Heart left ventricle (tissue), 16 donors: Measurements from ENCODE around the gene MYH6. TPM values are rescaled to one million over a fixed set of nuclear protein-coding genes. Genes with fewer than 3 reads are reported as not detected.
"Not testable (repeated sequence)": the region's sequence is repeated elsewhere in the genome, so short reads cannot be mapped to it uniquely, and the experiment has no call there.

Experiments used
- ATAC-seq, 4 donors: fragments of 200-7000 bp; cut with Tn5 transposase; one replicate each; pipeline ENCODE4 v1.9.1; 2020 to 2022; ENCODE audit warnings: moderate library complexity in 4 of 4, mild to moderate bottlenecking in 3 of 4, moderate number of reproducible peaks in 1 of 4
- DNase-seq, 5 donors: peaks; one replicate each; pipeline ENCODE4 v3.0.0-alpha.2; 2020
- H3K27ac ChIP-seq, 12 donors: fragments of 200-600 bp; sonication (generic) in 4 of 12; one replicate each; pipeline versions ENCODE4 v1.5.0 to v1.8.0; 2016 to 2022; ENCODE audit warnings: mild to moderate bottlenecking in 2 of 12
- H3K27me3 ChIP-seq, 9 donors: fragments of 200-600 bp; sonication (generic) in 2 of 9; one replicate each; pipeline versions ENCODE4 v1.5.1 to v1.8.0; 2016 to 2022; ENCODE audit warnings: mild to moderate bottlenecking in 3 of 9
- H3K36me3 ChIP-seq, 9 donors: fragments of 200-600 bp; sonication (generic) in 2 of 9; one replicate each; pipeline versions ENCODE4 v1.5.0 to v1.8.0; 2018 to 2022; ENCODE audit warnings: mild to moderate bottlenecking in 2 of 9
- H3K4me1 ChIP-seq, 12 donors: fragments of 200-600 bp; sonication (generic) in 4 of 12; one replicate each; pipeline versions ENCODE4 v1.5.0 to v1.8.0; 2016 to 2022; ENCODE audit warnings: mild to moderate bottlenecking in 3 of 12
- H3K4me3 ChIP-seq, 12 donors: fragments of 200-600 bp; sonication (generic) in 4 of 12; one replicate each; pipeline versions ENCODE4 v1.5.0 to v1.8.0; 2017 to 2022; ENCODE audit warnings: mild to moderate bottlenecking in 9 of 12, moderate library complexity in 4 of 12
- H3K9me3 ChIP-seq, 12 donors: fragments of 200-600 bp; sonication (generic) in 4 of 12; one replicate each; pipeline versions ENCODE4 v1.5.0 to v1.8.0; 2016 to 2022; ENCODE audit warnings: mild to moderate bottlenecking in 1 of 12
- CTCF ChIP-seq, 12 donors: fragments of 200-600 bp; sonication (generic) in 4 of 12; IDR thresholded peaks; one replicate each; pipeline versions ENCODE4 v1.5.0 to v1.8.0; 2018 to 2022; ENCODE audit warnings: antibody characterized with exemption in 12 of 12, mild to moderate bottlenecking in 5 of 12
- POLR2A ChIP-seq, 2 donors: fragments of 450-650 bp; IDR thresholded peaks; one replicate each; pipeline ENCODE4 v1.6.1; 2017; ENCODE audit warnings: antibody characterized with exemption in 2 of 2, mild to moderate bottlenecking in 2 of 2, moderate library complexity in 2 of 2
- WGBS, 4 donors: extraction: QIAGEN DNeasy Blood & Tissue Kit in 2 of 4; methylation state at CpG; one replicate each; pipeline versions ENCODE4 v1.1.5 to v1.1.7; 2013 to 2018; 5-methylcytosine and 5-hydroxymethylcytosine counted together
- intact Hi-C, 10 donors: fragments of 100-400 bp; cut with DNase I; formaldehyde crosslinking; loops; one replicate each; pipeline versions ENCODE4 v1.11.1 to v1.14.2; 2022
- polyA plus RNA-seq, 2 donors: library from polyadenylated mRNA; stranded (reverse); fragments of 200-250 nt; gene quantifications; one replicate each; pipeline ENCODE4 v1.2.3, GENCODE V29; 2013
- total RNA-seq, 9 donors: library from RNA; depleted of rRNA in 2 of 9; stranded (reverse); fragments of >200 nt in 2 of 9; fragmentation: NEBNext Ultra II Directional in 3 of 9; extraction: Animal tissue kit (Norgen Biotek cat#: 25700) in 3 of 9; gene quantifications; one replicate each; pipeline versions ENCODE4 v1.1.0 to v1.2.4, GENCODE V29; 2016 to 2023
- donor health status: ischemic (EF 13 %, LVEDD 7.1; RV severe dilation, severe dysfunction).
- donor health status: healthy with polysubstance abuse.
- donor health status: DM: no; HTN: yes; CAD: no.
- donor health status: DM: no; HTN: no; CAD: no.
- donor health status: ischemic (EF 25% LVEDD 6.9; RV normal size, moderate dysfunction).
- donor health status: ischemic (EF 25% LVEDD 5.7; RV mildly dilated, moderate dysfunction).
- donor health status: healthy.
- donor health status: DM: yes; HTN: yes; CAD: no.
- donor health status: ischemic (EF 35%, LVEDD 5.7; RV mildly dilated, moderate dysfunction).
- donor health status: nonischemic (EF 11% LVEDD 7.7; RV severe dilation, severe dysfunction).
- donor health status: DM: yes; HTN: yes; CAD: no.
- donor health status: PGD.
- donor health status: ischemic (EF 29% LVEDD 5.4; RV normal size, mild dysfunction).
- donor health status: nonischemic (EF 23%, LVEDD 6.1; RV moderate dilation, normal function).

MYH6 gene
- total and polyA plus RNA-seq, 11 donors: 76.8 to 5,104 (median 1,271) TPM

GRCh38 chr14:23396126-23396525 is 11.9 kb downstream of the MYH6 start:
- peaks cover 0 to 96% (median 65%) of the 10 kb centered on the region in 9 donors for H3K36me3 ChIP-seq
- ATAC-seq (peak in 1 of 4 donors; percentile 0), DNase-seq (peak in 2 of 5 donors; percentile 16 to 40)
- H3K9me3 ChIP-seq: no peaks in the 10 kb centered on the region
- TF ChIP-seq POLR2A (IDR thresholded peaks at IDR 0.05) (no peak), CTCF (IDR thresholded peaks at IDR 0.05) (no peak)
- H3K4me3 ChIP-seq: no peak overlapping the region
- intact Hi-C loops: no loop called here
- no peak overlapping the region for H3K27ac ChIP-seq
- H3K4me1 ChIP-seq: peaks cover 0 to 4% (median 0%) of the 10 kb centered on the region in 12 donors
- 82 to 86% (median 84%) methylated on average over 10 of the region's 10 CpGs for WGBS, 4 donors
- H3K27me3 ChIP-seq: peaks cover 0 to 5% (median 0%) of the 10 kb centered on the region in 9 donors

- Histone ChIP-seq H3K36me3 (peaks cover 0 to 95% (median 66%) of the 10 kb centered on the region in 9 donors), H3K9me3 (no peaks in the 10 kb centered on the region), H3K27me3 (peaks cover 0 to 5% (median 0%) of the 10 kb centered on the region in 9 donors), H3K27ac (peak overlapping the region in 2 of 12 donors; percentile 9 to 37), H3K4me3 (no peak overlapping the region), H3K4me1 (no peaks in the 10 kb centered on the region)
- TF ChIP-seq CTCF (IDR thresholded peaks at IDR 0.05) (no peak), POLR2A (IDR thresholded peaks at IDR 0.05) (no peak)
- DNase-seq: peak in 2 of 5 donors; percentile 13 to 46
- 69 to 76% (median 73%) methylated on average over 7 of the region's 7 CpGs for WGBS, 4 donors
- no peak for ATAC-seq
- intact Hi-C loops: no loop called here
Observed at GRCh38 chr14:23392613-23393012, 15.5 kb downstream of the MYH6 start.

- not testable (repeated sequence) for H3K9me3 ChIP-seq, H3K4me3 ChIP-seq, H3K27ac ChIP-seq, H3K4me1 ChIP-seq, H3K27me3 ChIP-seq
- ATAC-seq: peak in 2 of 4 donors; percentile 0
- WGBS, 4 donors: 64 to 90% (median 74%) methylated on average over 4 of the region's 19 CpGs
- H3K36me3 ChIP-seq: peaks cover 0 to 95% (median 61%) of the 10 kb centered on the region in 9 donors
- intact Hi-C loops: loop anchor here in 2 of 10 donors (10.0 kb wide), 2 partner anchors 55 to 125 kb away; no protein-coding TSS in a partner anchor
- peak in 2 of 5 donors; percentile 11 to 16 for DNase-seq
Observed at GRCh38 chr14:23389871-23390270, 18.2 kb downstream of the MYH6 start.

- intact Hi-C loops: loop anchor here in 2 of 10 donors (10.0 kb wide), 2 partner anchors 55 to 125 kb away; no protein-coding TSS in a partner anchor
- no peaks in the 10 kb centered on the region for H3K9me3 ChIP-seq
- H3K4me3 ChIP-seq: no peak overlapping the region
- H3K36me3 ChIP-seq: peaks cover 0 to 95% (median 58%) of the 10 kb centered on the region in 9 donors
- H3K4me1 ChIP-seq: no peaks in the 10 kb centered on the region
- 53 to 58% (median 54%) methylated on average over 12 of the region's 12 CpGs for WGBS, 4 donors
- H3K27me3 ChIP-seq: peaks cover 0 to 5% (median 0%) of the 10 kb centered on the region in 9 donors
- H3K27ac ChIP-seq: no peak overlapping the region
- DNase-seq: peak in 1 of 5 donors; percentile 35
- no peak for ATAC-seq
- TF ChIP-seq CTCF (IDR thresholded peaks at IDR 0.05) (no peak), POLR2A (IDR thresholded peaks at IDR 0.05) (no peak)
Observed at GRCh38 chr14:23389396-23389795, 18.7 kb downstream of the MYH6 start.
